Measurements from ENCODE around the gene TXNRD2. TPM values are rescaled to one million over a fixed set of nuclear protein-coding genes. Genes with fewer than 3 reads are reported as not detected.
"Not testable (repeated sequence)": the region's sequence is repeated elsewhere in the genome, so short reads cannot be mapped to it uniquely, and the experiment has no call there.

TXNRD2 gene
- total RNA-seq, 1 donor from 2014 or later = 40.4 TPM

GRCh38 chr22:19848298-19849224, 93.1 kb downstream of the TXNRD2 start:
- DNase-seq = no peak
- intact Hi-C loops (cut with DNase I) = no loop called here
- no peak for ATAC-seq (ENCODE audit: poor library complexity)

- ATAC-seq (ENCODE audit: poor library complexity) (no peak), DNase-seq (no peak)
- intact Hi-C loops (cut with DNase I) = no loop called here
These were observed 94.3 kb downstream of the TXNRD2 start for GRCh38 chr22:19847345-19847632.

GRCh38 chr22:19846620-19847344, 94.8 kb downstream of the TXNRD2 start:
- DNase-seq = no peak
- no peak for ATAC-seq (ENCODE audit: poor library complexity)
- intact Hi-C loops (cut with DNase I) = no loop called here

- intact Hi-C loops (cut with DNase I) = no loop called here
- ATAC-seq (ENCODE audit: poor library complexity) (no peak), DNase-seq (no peak)
These were observed 96.4 kb downstream of the TXNRD2 start for GRCh38 chr22:19845054-19845722.

GRCh38 chr22:19844377-19845053, 97.1 kb downstream of the TXNRD2 start:
- ATAC-seq (ENCODE audit: poor library complexity) (peak; percentile 76), DNase-seq (peak; percentile 80)
- intact Hi-C loops (cut with DNase I) = no loop called here

- intact Hi-C loops (cut with DNase I) = no loop called here
- DNase-seq = no peak
These were observed 97.7 kb downstream of the TXNRD2 start for GRCh38 chr22:19843857-19844376.

GRCh38 chr22:19843107-19843856, 98.3 kb downstream of the TXNRD2 start:
- peak; percentile 16 for ATAC-seq (ENCODE audit: poor library complexity)
- intact Hi-C loops (cut with DNase I) = no loop called here

More at GRCh38 chr22:19843857-19844376, 97.7 kb downstream of the TXNRD2 start:
- ATAC-seq (ENCODE audit: poor library complexity) = peak; percentile 18

GRCh38 chr22:19842393-19843106, 99.1 kb downstream of the TXNRD2 start:
- DNase-seq (no peak), ATAC-seq (ENCODE audit: poor library complexity) (no peak)

More at GRCh38 chr22:19843107-19843856, 98.3 kb downstream of the TXNRD2 start:
- DNase-seq = no peak

GRCh38 chr22:19841641-19842392, 99.8 kb downstream of the TXNRD2 start:
- DNase-seq (no peak), ATAC-seq (ENCODE audit: poor library complexity) (no peak)
- intact Hi-C loops (cut with DNase I) = no loop called here

More at GRCh38 chr22:19842393-19843106, 99.1 kb downstream of the TXNRD2 start:
- intact Hi-C loops (cut with DNase I) = no loop called here

GRCh38 chr22:19840955-19841640, 100.5 kb downstream of the TXNRD2 start:
- no peak for DNase-seq
- intact Hi-C loops (cut with DNase I) = no loop called here
- no peak for ATAC-seq (ENCODE audit: poor library complexity)

- no peak for ATAC-seq (ENCODE audit: poor library complexity)
- intact Hi-C loops (cut with DNase I) = no loop called here
- no peak for DNase-seq
These were observed 101.6 kb downstream of the TXNRD2 start for GRCh38 chr22:19840059-19840458.

GRCh38 chr22:19837915-19838314, 103.7 kb downstream of the TXNRD2 start:
- DNase-seq (no peak), ATAC-seq (ENCODE audit: poor library complexity) (no peak)
- intact Hi-C loops (cut with DNase I) = no loop called here

GRCh38 chr22:19836512-19836911, 105.1 kb downstream of the TXNRD2 start:
- DNase-seq (no peak), ATAC-seq (ENCODE audit: poor library complexity) (no peak)
- intact Hi-C loops (cut with DNase I) = no loop called here

GRCh38 chr22:19834599-19834998, 107.0 kb downstream of the TXNRD2 start:
- DNase-seq = no peak
- no peak for ATAC-seq (ENCODE audit: poor library complexity)
- intact Hi-C loops (cut with DNase I) = no loop called here

- intact Hi-C loops (cut with DNase I); DNase-seq: not testable (repeated sequence)
These were observed 108.3 kb downstream of the TXNRD2 start for GRCh38 chr22:19833327-19833726.

GRCh38 chr22:19832476-19833108, 109.0 kb downstream of the TXNRD2 start:
- DNase-seq (no peak), ATAC-seq (ENCODE audit: poor library complexity) (no peak)
- intact Hi-C loops (cut with DNase I) = no loop called here

More at GRCh38 chr22:19833327-19833726, 108.3 kb downstream of the TXNRD2 start:
- ATAC-seq (ENCODE audit: poor library complexity) = not testable (repeated sequence)
